WTC11 (cell line): ENCODE results near the gene TPPP3. TPM values are rescaled to one million over a fixed set of nuclear protein-coding genes. Genes with fewer than 3 reads are reported as not detected.

Experiments
- ATAC-seq: fragments of 200-7000 bp; cut with Tn5 transposase; 2 replicates; pipeline ENCODE4 v1.10.0; 2021; ENCODE audit warnings: mild to moderate bottlenecking, moderate library complexity
- CTCF ChIA-PET: fragments of 300-600 bp; sonication (Branson Sonifier 250); formaldehyde crosslinking; loops from one replicate; lab custom pipeline; 2021; ENCODE audit warnings: antibody characterized with exemption; lab: Charles Lee
- POLR2A ChIA-PET: fragments of 350-600 bp; sonication (Branson Sonifier 250); formaldehyde crosslinking; loops from one replicate; lab custom pipeline; 2021; ENCODE audit warnings: antibody characterized with exemption; lab: Charles Lee
- DNase-seq: peaks from one replicate; pipeline ENCODE4 v3.0.0; 2021; ENCODE audit warnings: low spot score
- H3K27ac Mint-ChIP-seq: 2 replicates; pipeline ENCODE4 v1.8.0; 2021; ENCODE audit warnings: mixed read lengths
- H3K27me3 Mint-ChIP-seq: 2 replicates; pipeline ENCODE4 v1.8.0; 2021; ENCODE audit warnings: low read depth, mild to moderate bottlenecking, moderate library complexity, mixed read lengths
- H3K36me3 Mint-ChIP-seq: 2 replicates; pipeline ENCODE4 v1.8.0; 2021; ENCODE audit warnings: mixed read lengths
- H3K4me1 Mint-ChIP-seq: 2 replicates; pipeline ENCODE4 v1.8.0; 2022; ENCODE audit warnings: mixed read lengths
- H3K4me3 Mint-ChIP-seq: 2 replicates; pipeline ENCODE4 v1.8.0; 2021; ENCODE audit warnings: mild to moderate bottlenecking, moderate library complexity, mixed read lengths
- H3K9me3 Mint-ChIP-seq: 2 replicates; pipeline ENCODE4 v1.8.0; 2021; ENCODE audit warnings: mixed read lengths
- ETV6 ChIP-seq: sonication (generic); formaldehyde crosslinking; IDR thresholded peaks from 2 replicates; pipeline ENCODE4 v1.8.1; 2022; ENCODE audit warnings: mild to moderate bottlenecking, missing genetic modification reagents
- GTF2I ChIP-seq: fragments of 250-450 bp; sonication (Bioruptor Pico); conservative IDR thresholded peaks from 2 replicates; pipeline ENCODE4 v1.4.0; 2021; ENCODE audit warnings: mild to moderate bottlenecking
- JUN ChIP-seq: sonication (generic); formaldehyde crosslinking; IDR thresholded peaks from 2 replicates; pipeline ENCODE4 v1.8.0; 2023; ENCODE audit warnings: mild to moderate bottlenecking, missing genetic modification reagents
- KAT7 ChIP-seq: sonication (generic); formaldehyde crosslinking; IDR thresholded peaks from 2 replicates; pipeline ENCODE4 v1.8.1; 2023; ENCODE audit warnings: missing genetic modification reagents, mild to moderate bottlenecking, borderline replicate concordance
- NFYB ChIP-seq: sonication (generic); formaldehyde crosslinking; conservative IDR thresholded peaks from 2 replicates; pipeline ENCODE4 v1.8.0; 2022; ENCODE audit warnings: low read depth, missing genetic modification reagents
- NR1H2 ChIP-seq: sonication (generic); formaldehyde crosslinking; IDR thresholded peaks from 2 replicates; pipeline ENCODE4 v1.9.0; 2021; ENCODE audit warnings: mild to moderate bottlenecking, moderate library complexity, missing genetic modification reagents
- OVOL2 ChIP-seq: fragments of 250-450 bp; sonication (Bioruptor Pico); IDR thresholded peaks from 2 replicates; pipeline ENCODE4 v1.9.0; 2021; ENCODE audit warnings: mild to moderate bottlenecking, borderline replicate concordance
- PRRX2 ChIP-seq: fragments of 250-450 bp; sonication (Bioruptor Pico); IDR thresholded peaks from 2 replicates; pipeline ENCODE4 v1.8.0; 2021; ENCODE audit warnings: mild to moderate bottlenecking
- RELA ChIP-seq: sonication (generic); formaldehyde crosslinking; IDR thresholded peaks from 2 replicates; pipeline ENCODE4 v1.8.1; 2022; ENCODE audit warnings: missing genetic modification reagents, mild to moderate bottlenecking, borderline replicate concordance
- TEAD1 ChIP-seq: sonication (generic); formaldehyde crosslinking; IDR thresholded peaks from 2 replicates; pipeline ENCODE4 v1.8.0; 2022; ENCODE audit warnings: mild to moderate bottlenecking, missing genetic modification reagents
- TEAD4 ChIP-seq: sonication (generic); formaldehyde crosslinking; IDR thresholded peaks from 2 replicates; pipeline ENCODE4 v1.8.0; 2022; ENCODE audit warnings: mild to moderate bottlenecking, missing genetic modification reagents
- ZNF138 ChIP-seq: sonication (generic); formaldehyde crosslinking; conservative IDR thresholded peaks from 2 replicates; pipeline ENCODE4 v1.8.1; 2022; ENCODE audit warnings: mild to moderate bottlenecking, moderate library complexity, missing genetic modification reagents
- ZNF396 ChIP-seq: fragments of 250-450 bp; sonication (Bioruptor Pico); IDR thresholded peaks from 2 replicates; pipeline ENCODE4 v1.8.0; 2021; ENCODE audit warnings: mild to moderate bottlenecking, moderate library complexity, borderline replicate concordance
- total RNA-seq: library from RNA; stranded (reverse); gene quantifications from 3 replicates; pipeline ENCODE4 v1.2.3, GENCODE V29; 2021
- TF ChIP-seq, protein P1 (sequence below): sonication (generic); formaldehyde crosslinking; IDR thresholded peaks from 2 replicates; pipeline ENCODE4 v1.8.1; 2023; ENCODE audit warnings: mild to moderate bottlenecking, missing genetic modification reagents, borderline replicate concordance
- TF ChIP-seq, protein P2 (sequence below): sonication (generic); formaldehyde crosslinking; IDR thresholded peaks from 2 replicates; pipeline ENCODE4 v1.8.1; 2023; ENCODE audit warnings: mild to moderate bottlenecking, missing genetic modification reagents
- TF ChIP-seq, protein P3 (sequence below): sonication (generic); formaldehyde crosslinking; IDR thresholded peaks from 2 replicates; pipeline ENCODE4 v1.8.0; 2023; ENCODE audit warnings: missing genetic modification reagents
- TF ChIP-seq, protein P4 (sequence below): sonication (generic); formaldehyde crosslinking; IDR thresholded peaks from 2 replicates; pipeline ENCODE4 v1.8.0; 2023; ENCODE audit warnings: missing genetic modification reagents, mild to moderate bottlenecking, borderline replicate concordance

The TPPP3 gene
- total RNA-seq, 1 experiment from 2014 or later, result 0.74 TPM

DNA sequence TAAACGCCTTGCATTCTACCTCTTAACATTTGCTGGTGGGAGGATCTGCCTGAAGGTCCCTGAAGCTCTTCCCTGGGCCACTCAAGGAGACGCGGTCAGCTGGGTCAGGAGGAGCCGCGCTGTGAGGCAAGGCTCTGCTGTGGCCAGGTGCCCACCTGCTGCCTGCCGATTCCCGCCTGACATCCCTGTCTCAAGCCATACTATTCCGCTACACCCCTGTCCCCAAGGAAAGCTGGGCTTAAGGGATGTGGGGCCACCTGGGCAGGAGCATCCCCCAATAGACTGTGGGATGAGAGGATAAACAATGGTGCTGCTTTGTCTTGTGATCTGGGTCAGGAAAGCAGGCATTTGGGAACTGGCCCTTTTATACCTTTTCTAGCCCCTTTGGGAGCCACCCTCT is 5.1 kb downstream of the TPPP3 start (continued):
- TF ChIP-seq, protein P1, sequence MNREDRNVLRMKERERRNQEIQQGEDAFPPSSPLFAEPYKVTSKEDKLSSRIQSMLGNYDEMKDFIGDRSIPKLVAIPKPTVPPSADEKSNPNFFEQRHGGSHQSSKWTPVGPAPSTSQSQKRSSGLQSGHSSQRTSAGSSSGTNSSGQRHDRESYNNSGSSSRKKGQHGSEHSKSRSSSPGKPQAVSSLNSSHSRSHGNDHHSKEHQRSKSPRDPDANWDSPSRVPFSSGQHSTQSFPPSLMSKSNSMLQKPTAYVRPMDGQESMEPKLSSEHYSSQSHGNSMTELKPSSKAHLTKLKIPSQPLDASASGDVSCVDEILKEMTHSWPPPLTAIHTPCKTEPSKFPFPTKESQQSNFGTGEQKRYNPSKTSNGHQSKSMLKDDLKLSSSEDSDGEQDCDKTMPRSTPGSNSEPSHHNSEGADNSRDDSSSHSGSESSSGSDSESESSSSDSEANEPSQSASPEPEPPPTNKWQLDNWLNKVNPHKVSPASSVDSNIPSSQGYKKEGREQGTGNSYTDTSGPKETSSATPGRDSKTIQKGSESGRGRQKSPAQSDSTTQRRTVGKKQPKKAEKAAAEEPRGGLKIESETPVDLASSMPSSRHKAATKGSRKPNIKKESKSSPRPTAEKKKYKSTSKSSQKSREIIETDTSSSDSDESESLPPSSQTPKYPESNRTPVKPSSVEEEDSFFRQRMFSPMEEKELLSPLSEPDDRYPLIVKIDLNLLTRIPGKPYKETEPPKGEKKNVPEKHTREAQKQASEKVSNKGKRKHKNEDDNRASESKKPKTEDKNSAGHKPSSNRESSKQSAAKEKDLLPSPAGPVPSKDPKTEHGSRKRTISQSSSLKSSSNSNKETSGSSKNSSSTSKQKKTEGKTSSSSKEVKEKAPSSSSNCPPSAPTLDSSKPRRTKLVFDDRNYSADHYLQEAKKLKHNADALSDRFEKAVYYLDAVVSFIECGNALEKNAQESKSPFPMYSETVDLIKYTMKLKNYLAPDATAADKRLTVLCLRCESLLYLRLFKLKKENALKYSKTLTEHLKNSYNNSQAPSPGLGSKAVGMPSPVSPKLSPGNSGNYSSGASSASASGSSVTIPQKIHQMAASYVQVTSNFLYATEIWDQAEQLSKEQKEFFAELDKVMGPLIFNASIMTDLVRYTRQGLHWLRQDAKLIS (CRISPR knock-in tag), result no peak
- TF ChIP-seq ZNF396 (CRISPR knock-in tag), result no peak
- no peak for TF ChIP-seq JUN (CRISPR knock-in tag)
- TF ChIP-seq ETV6 (CRISPR knock-in tag), result no peak

DNA sequence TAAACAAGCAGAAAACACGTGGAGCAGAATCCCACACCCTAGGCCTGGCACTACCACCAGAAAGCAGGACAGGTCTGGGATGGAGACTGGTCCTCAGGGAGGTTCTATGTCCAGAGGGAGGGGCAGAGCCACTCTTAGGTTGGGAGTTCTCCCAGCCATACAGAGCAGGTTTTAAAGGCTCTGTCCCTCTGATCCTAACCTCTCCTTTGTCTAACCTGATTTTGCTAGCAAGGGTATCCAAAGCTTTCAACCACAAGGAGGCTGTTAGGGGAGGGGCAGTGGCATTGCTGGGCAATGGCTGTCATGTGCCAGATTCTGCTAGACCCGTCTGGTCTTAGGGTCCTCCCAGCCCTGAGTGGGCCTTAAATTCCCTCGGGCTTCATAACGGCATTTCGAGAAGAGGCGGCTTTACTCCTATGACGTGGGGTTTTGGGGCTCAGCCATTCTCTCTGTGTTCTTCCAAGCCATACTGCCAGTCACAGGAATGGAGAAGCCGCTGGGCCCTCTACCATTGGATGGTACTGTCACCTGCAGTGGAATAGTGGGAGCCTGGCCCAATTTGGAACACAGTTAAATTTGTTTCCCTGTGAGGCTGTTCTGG is 5.7 kb downstream of the TPPP3 start:
- CTCF ChIA-PET, result interaction anchor here (0.6 to 5.1 kb wide), 9 partner anchors 12 to 123 kb away, joined by 3 to 44 read pairs (median 4); partner anchors contain the start of genes KCTD19 and LRRC36
- no peaks in the 10 kb centered on the region for H3K9me3 Mint-ChIP-seq
- peaks cover 15% of the 10 kb centered on the region for H3K4me1 Mint-ChIP-seq
- no peak overlapping the region for H3K4me3 Mint-ChIP-seq
- TF ChIP-seq PRRX2 (CRISPR knock-in tag) (no peak), TEAD4 (CRISPR knock-in tag) (no peak), TEAD1 (CRISPR knock-in tag) (no peak), ZNF138 (CRISPR knock-in tag) (no peak), RELA (CRISPR knock-in tag) (no peak), NR1H2 (no peak), NFYB (no peak), GTF2I (CRISPR knock-in tag) (no peak), KAT7 (no peak), OVOL2 (CRISPR knock-in tag) (no peak)
- TF ChIP-seq, protein P1 (CRISPR knock-in tag), result no peak
- TF ChIP-seq, protein P2, sequence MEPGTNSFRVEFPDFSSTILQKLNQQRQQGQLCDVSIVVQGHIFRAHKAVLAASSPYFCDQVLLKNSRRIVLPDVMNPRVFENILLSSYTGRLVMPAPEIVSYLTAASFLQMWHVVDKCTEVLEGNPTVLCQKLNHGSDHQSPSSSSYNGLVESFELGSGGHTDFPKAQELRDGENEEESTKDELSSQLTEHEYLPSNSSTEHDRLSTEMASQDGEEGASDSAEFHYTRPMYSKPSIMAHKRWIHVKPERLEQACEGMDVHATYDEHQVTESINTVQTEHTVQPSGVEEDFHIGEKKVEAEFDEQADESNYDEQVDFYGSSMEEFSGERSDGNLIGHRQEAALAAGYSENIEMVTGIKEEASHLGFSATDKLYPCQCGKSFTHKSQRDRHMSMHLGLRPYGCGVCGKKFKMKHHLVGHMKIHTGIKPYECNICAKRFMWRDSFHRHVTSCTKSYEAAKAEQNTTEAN, result no peak
- TF ChIP-seq, protein P3, sequence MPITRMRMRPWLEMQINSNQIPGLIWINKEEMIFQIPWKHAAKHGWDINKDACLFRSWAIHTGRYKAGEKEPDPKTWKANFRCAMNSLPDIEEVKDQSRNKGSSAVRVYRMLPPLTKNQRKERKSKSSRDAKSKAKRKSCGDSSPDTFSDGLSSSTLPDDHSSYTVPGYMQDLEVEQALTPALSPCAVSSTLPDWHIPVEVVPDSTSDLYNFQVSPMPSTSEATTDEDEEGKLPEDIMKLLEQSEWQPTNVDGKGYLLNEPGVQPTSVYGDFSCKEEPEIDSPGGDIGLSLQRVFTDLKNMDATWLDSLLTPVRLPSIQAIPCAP (CRISPR knock-in tag), result no peak
- TF ChIP-seq, protein P4, sequence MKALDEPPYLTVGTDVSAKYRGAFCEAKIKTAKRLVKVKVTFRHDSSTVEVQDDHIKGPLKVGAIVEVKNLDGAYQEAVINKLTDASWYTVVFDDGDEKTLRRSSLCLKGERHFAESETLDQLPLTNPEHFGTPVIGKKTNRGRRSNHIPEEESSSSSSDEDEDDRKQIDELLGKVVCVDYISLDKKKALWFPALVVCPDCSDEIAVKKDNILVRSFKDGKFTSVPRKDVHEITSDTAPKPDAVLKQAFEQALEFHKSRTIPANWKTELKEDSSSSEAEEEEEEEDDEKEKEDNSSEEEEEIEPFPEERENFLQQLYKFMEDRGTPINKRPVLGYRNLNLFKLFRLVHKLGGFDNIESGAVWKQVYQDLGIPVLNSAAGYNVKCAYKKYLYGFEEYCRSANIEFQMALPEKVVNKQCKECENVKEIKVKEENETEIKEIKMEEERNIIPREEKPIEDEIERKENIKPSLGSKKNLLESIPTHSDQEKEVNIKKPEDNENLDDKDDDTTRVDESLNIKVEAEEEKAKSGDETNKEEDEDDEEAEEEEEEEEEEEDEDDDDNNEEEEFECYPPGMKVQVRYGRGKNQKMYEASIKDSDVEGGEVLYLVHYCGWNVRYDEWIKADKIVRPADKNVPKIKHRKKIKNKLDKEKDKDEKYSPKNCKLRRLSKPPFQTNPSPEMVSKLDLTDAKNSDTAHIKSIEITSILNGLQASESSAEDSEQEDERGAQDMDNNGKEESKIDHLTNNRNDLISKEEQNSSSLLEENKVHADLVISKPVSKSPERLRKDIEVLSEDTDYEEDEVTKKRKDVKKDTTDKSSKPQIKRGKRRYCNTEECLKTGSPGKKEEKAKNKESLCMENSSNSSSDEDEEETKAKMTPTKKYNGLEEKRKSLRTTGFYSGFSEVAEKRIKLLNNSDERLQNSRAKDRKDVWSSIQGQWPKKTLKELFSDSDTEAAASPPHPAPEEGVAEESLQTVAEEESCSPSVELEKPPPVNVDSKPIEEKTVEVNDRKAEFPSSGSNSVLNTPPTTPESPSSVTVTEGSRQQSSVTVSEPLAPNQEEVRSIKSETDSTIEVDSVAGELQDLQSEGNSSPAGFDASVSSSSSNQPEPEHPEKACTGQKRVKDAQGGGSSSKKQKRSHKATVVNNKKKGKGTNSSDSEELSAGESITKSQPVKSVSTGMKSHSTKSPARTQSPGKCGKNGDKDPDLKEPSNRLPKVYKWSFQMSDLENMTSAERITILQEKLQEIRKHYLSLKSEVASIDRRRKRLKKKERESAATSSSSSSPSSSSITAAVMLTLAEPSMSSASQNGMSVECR, result no peak
- TF ChIP-seq, all 79 proteins: peak for 0
- no peak overlapping the region for H3K27ac Mint-ChIP-seq
- DNase-seq, result no peak
- ATAC-seq, result peak; percentile 57
- H3K36me3 Mint-ChIP-seq, result no peaks in the 10 kb centered on the region
- peaks cover 30% of the 10 kb centered on the region for H3K27me3 Mint-ChIP-seq
- POLR2A ChIA-PET, result no interaction called here
